Astrocyte of the spinal cord (primary cell): Measurements from ENCODE around the gene KCNN1.
"Not testable (repeated sequence)": the region's sequence is repeated elsewhere in the genome, so short reads cannot be mapped to it uniquely, and the experiment has no call there.

Experiments used
- DNase-seq: peaks from one replicate; pipeline ENCODE4 v3.0.0; 2011; ENCODE audit warnings: low read depth, low spot score
- H3K4me3 ChIP-seq: 2 replicates; pipeline ENCODE4 v1.5.1; 2011; ENCODE audit warnings: low read depth, mild to moderate bottlenecking, low read length, moderate library complexity
- CTCF ChIP-seq: IDR thresholded peaks from 2 replicates; pipeline ENCODE4 v1.5.1; 2012; ENCODE audit warnings: low read depth, mild to moderate bottlenecking, low read length, inconsistent platforms
- in situ Hi-C: cut with HindIII; loops from 2 replicates; pipeline ENCODE4 v1.10.0; 2017; ENCODE audit warnings: low sequenced_read_pairs

The KCNN1 gene

GRCh38 chr19:18020212-18021085 is 53.5 kb downstream of the KCNN1 start:
- TF ChIP-seq CTCF: peak; percentile 5

GRCh38 chr19:18021121-18021755 is 54.3 kb downstream of the KCNN1 start:
- TF ChIP-seq CTCF: no peak
- in situ Hi-C loops: no loop called here
- no peak overlapping the region for H3K4me3 ChIP-seq
- peak; percentile 92 for DNase-seq

More at GRCh38 chr19:18020212-18021085, 53.5 kb downstream of the KCNN1 start:
- in situ Hi-C loops: no loop called here
- H3K4me3 ChIP-seq: no peak overlapping the region
- DNase-seq: peak; percentile 42

GRCh38 chr19:18023622-18024251 is 56.8 kb downstream of the KCNN1 start:
- in situ Hi-C loops: no loop called here
- H3K4me3 ChIP-seq: no peak overlapping the region
- peak; percentile 46 for DNase-seq
- TF ChIP-seq CTCF: no peak

GRCh38 chr19:18027151-18027550 is 60.2 kb downstream of the KCNN1 start:
- in situ Hi-C loops: no loop called here
- no peak for TF ChIP-seq CTCF
- H3K4me3 ChIP-seq: no peak overlapping the region
- DNase-seq: no peak

GRCh38 chr19:18029617-18030338 is 62.9 kb downstream of the KCNN1 start:
- H3K4me3 ChIP-seq: no peak overlapping the region
- TF ChIP-seq CTCF: no peak
- DNase-seq: no peak
- in situ Hi-C loops: no loop called here

- DNase-seq, in situ Hi-C loops, H3K4me3 ChIP-seq: not testable (repeated sequence)
Measured at GRCh38 chr19:18031401-18031800, 64.5 kb downstream of the KCNN1 start.

GRCh38 chr19:18032102-18032501 is 65.2 kb downstream of the KCNN1 start:
- H3K4me3 ChIP-seq, DNase-seq, in situ Hi-C loops: not testable (repeated sequence)
